HCT116 (cell line): Measurements from ENCODE around the gene CDH13. TPM values are rescaled to one million over a fixed set of nuclear protein-coding genes. Genes with fewer than 3 reads are reported as not detected.

Experiments used
- ATAC-seq: fragments of 200-7000 bp; cut with Tn5 transposase; 2 replicates; pipeline ENCODE4 v1.9.1; 2020; ENCODE audit warnings: mild to moderate bottlenecking, moderate library complexity
- BruUV-seq: library from RNA; stranded (reverse); fragments of 400-500 nt; replicated peaks from 2 replicates; lab custom pipeline; 2021; lab: Mats Ljungman, UMichigan
- CTCF ChIA-PET: fragments of 300-600 bp; sonication (Branson Sonifier 250); formaldehyde crosslinking; loops from one replicate; lab custom pipeline; 2021; ENCODE audit warnings: antibody characterized with exemption; lab: Charles Lee
- POLR2A ChIA-PET: fragments of 300-600, 350-600 bp; sonication (Branson Sonifier 250); formaldehyde crosslinking; loops from one replicate; lab custom pipeline; 2021; ENCODE audit warnings: antibody characterized with exemption; lab: Charles Lee
- RAD21 ChIA-PET, 2 experiments: fragments of 300-600 bp; sonication (Branson Sonifier 250); formaldehyde crosslinking; loops; one replicate each; lab custom pipeline; 2023; ENCODE audit warnings: low total read pairs in 2 of 2; ENCODE audit not compliant: uncharacterized antibody in 2 of 2, unreplicated experiment in 2 of 2, low non-redundant PET in 1 of 2; lab: Charles Lee
- DNase-seq: peaks from one replicate; pipeline ENCODE4 v3.0.0-alpha.2; 2010; ENCODE audit warnings: low read depth, low spot score
- H2AFZ ChIP-seq: fragments of 200-600 bp; shearing (Covaris generic), sonication (generic); 2 replicates; pipeline ENCODE4 v1.6.1; 2017; ENCODE audit warnings: low read depth, mixed run types, mixed read lengths, antibody characterized with exemption, low read length; ENCODE audit not compliant: poor library complexity, severe bottlenecking
- H3K27ac ChIP-seq: 2 replicates; pipeline ENCODE4 v1.5.1; 2012; ENCODE audit warnings: low read depth, low read length
- H3K27me3 ChIP-seq: fragments of 200-600 bp; sonication (generic); 2 replicates; pipeline ENCODE4 v1.6.1; 2016; ENCODE audit warnings: mixed run types, low read length, mixed read lengths; ENCODE audit not compliant: insufficient read depth
- H3K36me3 ChIP-seq, 2 experiments: fragments of 200-500 bp in 1 of 2; fragments of 200-600 bp in 1 of 2; sonication (Bioruptor generic) in 1 of 2; sonication (generic) in 1 of 2; 2 replicates each; pipeline versions ENCODE4 v1.5.1 to v1.6.1; 2014 to 2016; ENCODE audit warnings: low read length in 2 of 2, inconsistent platforms in 1 of 2, mixed read lengths in 1 of 2, mixed run types in 1 of 2; ENCODE audit not compliant: insufficient read depth in 2 of 2, control insufficient read depth in 1 of 2
- H3K4me1 ChIP-seq, 2 experiments: fragments of 200-600 bp in 1 of 2; sonication (generic) in 1 of 2; 2 replicates each; pipeline versions ENCODE4 v1.5.1 to v1.6.1; 2012 to 2017; ENCODE audit warnings: low read length in 2 of 2, inconsistent platforms in 1 of 2, mild to moderate bottlenecking in 1 of 2, mixed read lengths in 1 of 2, mixed run types in 1 of 2, moderate library complexity in 1 of 2; ENCODE audit not compliant: insufficient read depth in 2 of 2, control insufficient read depth in 1 of 2
- H3K4me2 ChIP-seq: fragments of 200-600 bp; sonication (generic); 2 replicates; pipeline ENCODE4 v1.6.1; 2017; ENCODE audit warnings: mixed run types, low read length, mixed read lengths
- H3K4me3 ChIP-seq, 2 experiments: fragments of 200-600 bp in 1 of 2; sonication (generic) in 1 of 2; replicated peaks in 1 of 2; 2 replicates each; pipeline ENCODE4 v1.5.1; 2011 to 2016; ENCODE audit warnings: low read length in 2 of 2, control low read depth in 1 of 2, low read depth in 1 of 2, mild to moderate bottlenecking in 1 of 2, mixed read lengths in 1 of 2, mixed run types in 1 of 2
- H3K79me2 ChIP-seq: fragments of 200-600 bp; sonication (generic); 2 replicates; pipeline ENCODE4 v1.6.1; 2017; ENCODE audit warnings: mild to moderate bottlenecking, mixed run types, low read length, moderate library complexity, mixed read lengths; ENCODE audit not compliant: insufficient read depth
- H3K9ac ChIP-seq: fragments of 200-600 bp; sonication (generic); 2 replicates; pipeline ENCODE4 v1.6.1; 2016; ENCODE audit warnings: low read length, mixed read lengths
- H3K9me2 ChIP-seq: fragments of 200-600 bp; sonication (generic), shearing (Covaris generic); 2 replicates; pipeline ENCODE4 v1.6.1; 2017; ENCODE audit warnings: mixed run types, mild to moderate bottlenecking, moderate library complexity; ENCODE audit not compliant: insufficient read depth
- H3K9me3 ChIP-seq, 2 experiments: fragments of 200-500 bp in 1 of 2; fragments of 200-600 bp in 1 of 2; sonication (Bioruptor generic) in 1 of 2; sonication (generic) in 1 of 2; 2 replicates each; pipeline ENCODE4 v1.6.1; 2014 to 2017; ENCODE audit warnings: low read length in 2 of 2, mixed read lengths in 2 of 2, inconsistent platforms in 1 of 2, low read depth in 1 of 2, mild to moderate bottlenecking in 1 of 2, mixed run types in 1 of 2, moderate library complexity in 1 of 2; ENCODE audit not compliant: control insufficient read depth in 1 of 2, insufficient read depth in 1 of 2
- H4K20me1 ChIP-seq: fragments of 200-600 bp; sonication (generic), shearing (Covaris generic); 2 replicates; pipeline ENCODE4 v1.6.1; 2017; ENCODE audit warnings: mixed run types, mild to moderate bottlenecking, moderate library complexity; ENCODE audit not compliant: insufficient read depth
- CBX3 ChIP-seq: IDR thresholded peaks from 2 replicates; pipeline ENCODE4 v1.6.1; 2012; ENCODE audit warnings: low read depth
- EZH2phosphoT487 ChIP-seq: fragments of 200-600 bp; IDR thresholded peaks from 2 replicates; pipeline ENCODE4 v1.6.1; 2018; ENCODE audit warnings: antibody characterized with exemption, borderline replicate concordance
- FOSL1 ChIP-seq: IDR thresholded peaks from 2 replicates; pipeline ENCODE4 v1.6.1; 2012; ENCODE audit warnings: low read depth
- POLR2A ChIP-seq: IDR thresholded peaks from 2 replicates; pipeline ENCODE4 v1.7.0; 2011; ENCODE audit warnings: borderline replicate concordance; ENCODE audit not compliant: insufficient read depth, insufficient read length; ENCODE audit errors: extremely low read depth
- POLR2AphosphoS5 ChIP-seq: IDR thresholded peaks from 2 replicates; pipeline ENCODE4 v1.6.1; 2011; ENCODE audit warnings: mild to moderate bottlenecking, low read depth, low read length, moderate library complexity
- SIN3A ChIP-seq: IDR thresholded peaks from 2 replicates; pipeline ENCODE4 v1.6.1; 2012; ENCODE audit warnings: low read depth
- SRF ChIP-seq: IDR thresholded peaks from 2 replicates; pipeline ENCODE4 v1.6.1; 2012; ENCODE audit warnings: low read depth
- ZFX ChIP-seq: fragments of 450-650 bp; IDR thresholded peaks from 2 replicates; pipeline ENCODE4 v1.6.1; 2017
- ZNF274 ChIP-seq: fragments of 200-500 bp; sonication (Bioruptor generic); IDR thresholded peaks from 2 replicates; pipeline ENCODE4 v1.6.1; 2014; ENCODE audit warnings: mild to moderate bottlenecking, low read depth, low read length, inconsistent platforms
- intact Hi-C: fragments of 100-400 bp; cut with micrococcal nuclease; formaldehyde crosslinking; loops from 2 replicates; pipeline ENCODE4 v1.10.0; 2022
- total RNA-seq: library from RNA; stranded (reverse); gene quantifications from one replicate; pipeline ENCODE4 v1.2.1, GENCODE V29; 2021; ENCODE audit not compliant: unreplicated experiment
- TF ChIP-seq, protein P1 (sequence below): IDR thresholded peaks from 2 replicates; pipeline ENCODE4 v1.6.1; 2012
- TF ChIP-seq, protein P2 (sequence below), 3 experiments: fragments of 200-600 bp in 1 of 3; sonication (generic) in 1 of 3; IDR thresholded peaks in 2 of 3; conservative IDR thresholded peaks in 1 of 3; 2 replicates each; pipeline ENCODE4 v1.5.1; 2012 to 2017; ENCODE audit warnings: low read depth in 2 of 3, low read length in 2 of 3, antibody characterized with exemption in 1 of 3, borderline replicate concordance in 1 of 3, control low read depth in 1 of 3, mild to moderate bottlenecking in 1 of 3, mixed read lengths in 1 of 3, mixed run types in 1 of 3, moderate library complexity in 1 of 3; ENCODE audit not compliant: insufficient read depth in 1 of 3

The CDH13 gene
- total RNA-seq, 1 experiment from 2014 or later = not detected

DNA sequence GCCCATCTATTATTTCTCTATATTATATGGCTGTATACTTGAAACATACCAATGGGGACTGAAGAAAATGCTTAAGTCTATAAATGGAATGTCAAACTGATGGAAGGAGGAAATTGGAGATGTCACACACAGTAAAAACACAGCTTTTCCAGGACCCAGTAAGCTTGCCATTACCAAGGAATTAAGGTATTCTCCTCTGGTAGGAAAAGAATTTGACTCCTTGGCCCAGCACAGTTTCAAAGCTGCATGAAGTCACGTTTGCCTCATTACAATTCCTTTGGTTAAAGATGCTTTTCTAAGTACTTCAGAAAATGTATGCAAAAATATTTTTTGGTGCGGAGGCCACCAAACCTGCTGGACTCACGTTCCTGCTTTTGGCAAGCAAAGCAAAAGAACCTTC is 48.5 kb downstream of the CDH13 start:
- Histone ChIP-seq H3K4me1 (no peaks in the 10 kb centered on the region), H3K9me3 (no peaks in the 10 kb centered on the region), H3K9ac (no peak overlapping the region), H3K27ac (no peak overlapping the region), H3K4me3 (no peak overlapping the region), H3K36me3 (no peaks in the 10 kb centered on the region), H2AFZ (no peak overlapping the region), H3K27me3 (peaks cover 44% of the 10 kb centered on the region; the same call in 1 of the 2 replicates), H4K20me1 (no peaks in the 10 kb centered on the region), H3K9me2 (no peaks in the 10 kb centered on the region), H3K79me2 (no peaks in the 10 kb centered on the region), H3K4me2 (no peak overlapping the region)
- CTCF ChIA-PET = no interaction called here
- POLR2A ChIA-PET = no interaction called here
- intact Hi-C loops = no loop called here
- TF ChIP-seq EZH2phosphoT487 (no peak), SRF (no peak), POLR2AphosphoS5 (no peak), ZNF274 (no peak), SIN3A (no peak), POLR2A (no peak), CBX3 (no peak), ZFX (no peak), FOSL1 (no peak)
- TF ChIP-seq, protein P1, sequence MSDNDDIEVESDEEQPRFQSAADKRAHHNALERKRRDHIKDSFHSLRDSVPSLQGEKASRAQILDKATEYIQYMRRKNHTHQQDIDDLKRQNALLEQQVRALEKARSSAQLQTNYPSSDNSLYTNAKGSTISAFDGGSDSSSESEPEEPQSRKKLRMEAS = no peak
- TF ChIP-seq, protein P2, sequence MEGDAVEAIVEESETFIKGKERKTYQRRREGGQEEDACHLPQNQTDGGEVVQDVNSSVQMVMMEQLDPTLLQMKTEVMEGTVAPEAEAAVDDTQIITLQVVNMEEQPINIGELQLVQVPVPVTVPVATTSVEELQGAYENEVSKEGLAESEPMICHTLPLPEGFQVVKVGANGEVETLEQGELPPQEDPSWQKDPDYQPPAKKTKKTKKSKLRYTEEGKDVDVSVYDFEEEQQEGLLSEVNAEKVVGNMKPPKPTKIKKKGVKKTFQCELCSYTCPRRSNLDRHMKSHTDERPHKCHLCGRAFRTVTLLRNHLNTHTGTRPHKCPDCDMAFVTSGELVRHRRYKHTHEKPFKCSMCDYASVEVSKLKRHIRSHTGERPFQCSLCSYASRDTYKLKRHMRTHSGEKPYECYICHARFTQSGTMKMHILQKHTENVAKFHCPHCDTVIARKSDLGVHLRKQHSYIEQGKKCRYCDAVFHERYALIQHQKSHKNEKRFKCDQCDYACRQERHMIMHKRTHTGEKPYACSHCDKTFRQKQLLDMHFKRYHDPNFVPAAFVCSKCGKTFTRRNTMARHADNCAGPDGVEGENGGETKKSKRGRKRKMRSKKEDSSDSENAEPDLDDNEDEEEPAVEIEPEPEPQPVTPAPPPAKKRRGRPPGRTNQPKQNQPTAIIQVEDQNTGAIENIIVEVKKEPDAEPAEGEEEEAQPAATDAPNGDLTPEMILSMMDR (IDR thresholded peaks at IDR 0.05 in 2 of 3, conservative IDR thresholded peaks at IDR 0.05 in 1 of 3; ENCODE audit: borderline replicate concordance in 1 of 3, insufficient read depth in 1 of 3, low read depth in 2 of 3, low read length in 2 of 3) = no peak
- RAD21 ChIA-PET = no interaction called here
- no TSS peak for BruUV-seq
- ATAC-seq (no peak), DNase-seq (no peak)
